Measurements from ENCODE around the gene JAKMIP1.

The JAKMIP1 gene

GRCh38 chr4:6020613-6021012 is 179.7 kb downstream of the JAKMIP1 start:
- Histone ChIP-seq H3K4me3 (ENCODE audit: low read depth, low read length) (no peak overlapping the region), H3K36me3 (replicated peaks) (no peaks in the 10 kb centered on the region), H3K27me3 (replicated peaks) (no peaks in the 10 kb centered on the region), H3K27ac (no peak overlapping the region)
- in situ Hi-C loops (cut with HindIII; ENCODE audit: low pct_ligation_motif_present, low sequenced_read_pairs): no loop called here
- no peak for DNase-seq
- TF ChIP-seq CTCF (IDR thresholded peaks at IDR 0.05; ENCODE audit: low read depth, low read length, missing control alignments): no peak

- peak; percentile 77 for TF ChIP-seq CTCF (IDR thresholded peaks at IDR 0.05; ENCODE audit: low read depth, low read length, missing control alignments)
- in situ Hi-C loops (cut with HindIII; ENCODE audit: low pct_ligation_motif_present, low sequenced_read_pairs): no loop called here
- no peaks in the 10 kb centered on the region for H3K36me3 ChIP-seq (replicated peaks)
- peak; percentile 53 for DNase-seq
- H3K4me3 ChIP-seq (ENCODE audit: low read depth, low read length): no peak overlapping the region
- H3K27me3 ChIP-seq (replicated peaks): no peaks in the 10 kb centered on the region
- no peak overlapping the region for H3K27ac ChIP-seq
These were observed 180.8 kb downstream of the JAKMIP1 start for GRCh38 chr4:6019316-6020263.

- no peak within 1 kb of the TSS for H3K27ac ChIP-seq
- in situ Hi-C loops (cut with HindIII; ENCODE audit: low pct_ligation_motif_present, low sequenced_read_pairs): no loop called here
- no peaks in the 10 kb centered on the region for H3K36me3 ChIP-seq (replicated peaks)
- TF ChIP-seq CTCF (IDR thresholded peaks at IDR 0.05; ENCODE audit: low read depth, low read length, missing control alignments): no peak
- no peak within 1 kb of the TSS for H3K4me3 ChIP-seq (ENCODE audit: low read depth, low read length)
- no peak for DNase-seq
- no peaks in the 10 kb centered on the region for H3K27me3 ChIP-seq (replicated peaks)
These were observed 182.0 kb downstream of the JAKMIP1 start, which contains the start of gene C4orf50 for GRCh38 chr4:6018331-6018730. C4orf50 (minus strand) TSS chr4:6018431.

DNA sequence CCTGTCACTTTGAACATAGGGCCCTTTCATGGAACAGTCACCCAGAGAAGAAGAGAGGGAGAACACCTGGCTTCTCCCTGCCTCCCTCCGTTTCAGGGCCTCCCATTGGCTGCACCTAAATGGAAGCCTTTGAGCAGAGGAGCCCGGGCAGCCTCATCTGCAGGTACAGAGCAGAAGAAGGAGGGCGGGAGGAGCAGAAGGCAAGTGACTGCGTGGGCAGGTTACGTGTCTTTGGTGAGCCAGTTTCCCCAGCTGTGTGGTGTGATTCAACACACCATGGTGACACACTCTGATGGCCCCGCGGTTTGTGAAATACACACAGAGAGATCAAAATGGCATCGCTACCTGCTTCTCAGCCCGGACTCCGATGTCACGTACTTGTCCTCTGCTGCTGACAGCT is 182.5 kb downstream of the JAKMIP1 start:
- in situ Hi-C loops (cut with HindIII; ENCODE audit: low pct_ligation_motif_present, low sequenced_read_pairs): no loop called here
- H3K36me3 ChIP-seq (replicated peaks): no peaks in the 10 kb centered on the region
- no peak overlapping the region for H3K27ac ChIP-seq
- no peak for TF ChIP-seq CTCF (IDR thresholded peaks at IDR 0.05; ENCODE audit: low read depth, low read length, missing control alignments)
- H3K4me3 ChIP-seq (ENCODE audit: low read depth, low read length): no peak overlapping the region
- H3K27me3 ChIP-seq (replicated peaks): no peaks in the 10 kb centered on the region
- no peak for DNase-seq

DNA sequence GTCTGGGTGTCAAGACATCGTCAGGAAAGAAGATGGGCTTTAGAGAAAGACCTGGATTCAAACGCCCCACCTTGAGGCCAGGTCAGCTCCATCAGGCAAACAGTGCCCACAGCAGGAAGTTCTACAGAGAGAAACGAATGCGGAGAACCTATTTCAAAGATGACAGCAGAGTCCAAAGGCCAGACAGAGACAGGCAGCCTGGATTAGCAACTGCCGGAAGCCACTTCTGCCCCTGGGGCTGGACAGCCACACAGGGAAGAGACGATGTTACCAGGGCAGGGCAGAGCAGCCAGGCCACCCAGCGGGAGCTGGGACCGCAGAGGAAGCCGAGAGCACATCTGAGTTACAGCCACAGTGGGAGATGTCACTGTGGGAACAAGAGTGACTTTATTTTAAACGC is 183.3 kb downstream of the JAKMIP1 start:
- Histone ChIP-seq H3K27ac (no peak overlapping the region), H3K27me3 (replicated peaks) (no peaks in the 10 kb centered on the region), H3K4me3 (ENCODE audit: low read depth, low read length) (no peak overlapping the region), H3K36me3 (replicated peaks) (no peaks in the 10 kb centered on the region)
- no peak for TF ChIP-seq CTCF (IDR thresholded peaks at IDR 0.05; ENCODE audit: low read depth, low read length, missing control alignments)
- in situ Hi-C loops (cut with HindIII; ENCODE audit: low pct_ligation_motif_present, low sequenced_read_pairs): no loop called here
- DNase-seq: no peak

Data from brain microvascular endothelial cell (primary cell).